Activated gamma-delta T cell treated with anti-CD3 and anti-CD28 coated beads, Interleukin-2, amount 50 U/mL, for 16 hours (primary cell): ENCODE measurements around the gene RFTN1.

Experiments
- DNase-seq: peaks from one replicate; pipeline ENCODE4 v3.0.0-alpha.2; 2020; ENCODE audit warnings: low read depth

The RFTN1 gene

DNA sequence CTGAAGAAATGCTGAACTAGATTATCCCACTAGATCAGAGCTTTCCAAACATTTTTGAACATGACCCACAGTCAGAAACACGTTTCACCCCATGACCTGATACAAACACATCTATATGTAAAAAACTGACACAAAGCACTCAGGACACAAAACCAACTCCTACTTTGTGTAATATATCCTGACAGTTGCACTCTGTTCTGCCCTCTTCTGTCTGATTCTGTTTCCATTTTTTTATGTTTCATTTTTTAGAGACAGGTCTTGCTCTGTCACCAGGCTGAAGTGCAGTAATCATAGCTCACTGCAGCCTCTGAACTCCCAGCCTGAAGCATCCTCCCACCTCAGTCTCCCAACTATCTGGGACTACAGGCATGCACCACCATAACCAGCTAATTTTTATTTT is 15.8 kb upstream of the RFTN1 start:
- no peak for DNase-seq

GRCh38 chr3:16528581-16528993 is 15.1 kb upstream of the RFTN1 start:
- DNase-seq: no peak

DNA sequence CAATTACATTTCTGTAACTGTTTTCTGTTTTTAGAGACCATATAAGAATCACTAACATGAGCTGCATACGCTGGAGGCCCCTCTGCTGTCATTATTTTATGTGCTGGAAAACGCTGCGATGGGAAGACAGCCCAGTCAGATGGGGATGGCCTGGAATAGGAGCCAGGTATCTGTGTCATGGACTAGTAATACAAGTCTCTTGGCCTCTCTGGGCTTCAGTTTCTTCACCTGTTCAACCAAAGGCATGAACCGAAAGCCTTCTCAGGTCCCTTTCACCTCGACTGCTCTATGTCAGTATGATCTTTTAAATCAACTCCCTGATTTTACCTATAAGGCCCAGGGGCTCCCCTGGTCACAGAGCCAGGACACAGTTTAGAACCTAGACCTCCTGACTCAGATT is 14.6 kb upstream of the RFTN1 start:
- no peak for DNase-seq

DNA sequence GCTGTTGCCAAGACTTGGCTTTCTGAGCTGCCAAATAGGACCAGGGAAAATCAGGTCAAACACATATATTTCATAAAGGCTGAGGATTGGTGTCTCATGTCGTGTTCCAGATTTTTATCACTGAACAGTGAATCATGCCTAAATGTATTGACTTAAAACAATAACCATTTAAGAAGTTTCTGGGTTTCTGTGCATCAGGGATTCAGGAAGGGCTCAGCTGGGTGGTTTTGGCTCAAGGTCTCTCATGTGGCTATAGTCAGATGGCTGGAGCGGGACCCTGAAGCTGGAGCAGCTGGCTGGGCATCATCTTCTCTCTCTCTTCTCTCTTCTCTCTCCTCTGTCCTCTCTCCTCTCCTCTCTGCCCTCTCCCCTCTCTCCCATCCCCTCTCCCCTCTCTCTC is 10.7 kb upstream of the RFTN1 start:
- DNase-seq: no peak

DNA sequence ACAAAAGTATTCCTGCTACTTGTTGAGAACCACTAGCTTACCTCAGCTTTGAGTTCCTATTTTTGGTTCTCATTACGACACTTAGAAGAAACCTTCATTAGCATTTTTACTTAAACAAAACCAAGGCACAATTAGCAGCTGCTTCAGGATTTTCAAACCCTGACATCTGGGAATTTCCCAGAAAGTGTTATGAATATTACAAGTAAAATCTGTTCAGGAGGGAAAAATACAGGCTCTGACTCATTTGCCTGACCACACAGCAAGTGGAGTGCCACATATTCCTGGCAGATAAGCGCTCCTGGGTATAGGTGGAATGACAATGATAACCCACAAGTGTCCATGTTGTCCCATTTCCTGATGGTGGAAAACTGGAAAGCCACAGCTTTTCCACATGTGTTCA is 10.3 kb upstream of the RFTN1 start:
- DNase-seq: no peak

DNA sequence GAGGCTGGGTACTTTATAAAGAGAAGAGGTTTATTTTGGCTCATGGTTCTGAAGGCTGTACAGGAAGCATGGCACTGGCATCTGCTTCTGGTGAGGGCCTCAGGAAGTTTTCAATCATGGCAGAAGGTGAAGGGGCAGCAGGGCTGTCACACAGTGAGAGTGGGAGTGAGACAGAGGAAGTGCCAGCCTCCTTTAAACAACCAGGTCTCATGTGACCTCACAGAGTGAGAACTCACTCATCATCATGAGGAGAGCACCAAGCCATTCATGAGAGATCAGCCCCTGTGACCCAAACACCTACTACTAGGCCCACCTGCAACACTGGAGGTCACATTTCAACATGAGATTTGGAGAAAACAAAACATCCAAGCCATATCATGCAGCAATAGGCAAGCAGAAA is 9.3 kb upstream of the RFTN1 start:
- no peak for DNase-seq

- no peak for DNase-seq
These were observed 7.7 kb upstream of the RFTN1 start for GRCh38 chr3:16520970-16521881.

DNA sequence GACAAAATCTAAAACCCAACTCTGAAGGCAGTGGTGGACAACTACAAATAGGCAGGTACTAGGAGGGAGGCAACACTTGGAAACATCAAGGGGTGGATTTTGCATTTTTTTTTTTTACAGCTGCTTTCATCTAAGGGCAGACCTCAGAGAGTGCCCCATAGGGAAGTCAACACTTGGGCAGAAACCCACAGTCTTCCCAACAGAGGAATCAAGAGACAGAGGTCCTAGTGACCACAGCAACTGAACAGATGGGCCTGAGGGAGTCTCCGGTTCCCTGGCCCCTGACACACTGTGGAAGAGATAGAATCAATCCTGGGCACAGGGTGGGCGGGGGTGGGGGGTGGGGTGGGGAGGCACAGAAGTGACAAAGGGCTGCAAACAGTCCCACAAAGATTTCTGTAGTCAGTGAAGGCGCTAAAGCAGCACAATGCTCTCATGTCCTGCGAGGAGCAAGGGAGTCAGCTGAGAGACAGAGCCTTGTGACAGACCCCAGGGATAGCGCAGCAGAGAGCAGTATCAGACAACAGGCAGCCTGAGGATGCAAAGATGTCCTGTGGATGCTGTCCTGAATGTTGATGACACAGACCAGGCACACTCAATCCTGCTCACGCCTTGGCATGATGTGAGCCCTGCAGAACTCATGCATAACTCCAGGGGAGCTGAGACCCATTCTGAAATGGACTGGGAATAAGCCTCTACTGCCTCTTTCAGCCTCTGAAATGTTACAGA is 6.9 kb upstream of the RFTN1 start:
- DNase-seq: no peak

- DNase-seq: no peak
These were observed 3.4 kb upstream of the RFTN1 start for GRCh38 chr3:16516695-16517481.

- no peak for DNase-seq
These were observed 2.5 kb upstream of the RFTN1 start for GRCh38 chr3:16515885-16516420.

GRCh38 chr3:16514755-16515353 is 1.4 kb upstream of the RFTN1 start:
- DNase-seq: no peak

- DNase-seq: no peak
These were observed 662 bp upstream of the RFTN1 start for GRCh38 chr3:16514021-16514700.

DNA sequence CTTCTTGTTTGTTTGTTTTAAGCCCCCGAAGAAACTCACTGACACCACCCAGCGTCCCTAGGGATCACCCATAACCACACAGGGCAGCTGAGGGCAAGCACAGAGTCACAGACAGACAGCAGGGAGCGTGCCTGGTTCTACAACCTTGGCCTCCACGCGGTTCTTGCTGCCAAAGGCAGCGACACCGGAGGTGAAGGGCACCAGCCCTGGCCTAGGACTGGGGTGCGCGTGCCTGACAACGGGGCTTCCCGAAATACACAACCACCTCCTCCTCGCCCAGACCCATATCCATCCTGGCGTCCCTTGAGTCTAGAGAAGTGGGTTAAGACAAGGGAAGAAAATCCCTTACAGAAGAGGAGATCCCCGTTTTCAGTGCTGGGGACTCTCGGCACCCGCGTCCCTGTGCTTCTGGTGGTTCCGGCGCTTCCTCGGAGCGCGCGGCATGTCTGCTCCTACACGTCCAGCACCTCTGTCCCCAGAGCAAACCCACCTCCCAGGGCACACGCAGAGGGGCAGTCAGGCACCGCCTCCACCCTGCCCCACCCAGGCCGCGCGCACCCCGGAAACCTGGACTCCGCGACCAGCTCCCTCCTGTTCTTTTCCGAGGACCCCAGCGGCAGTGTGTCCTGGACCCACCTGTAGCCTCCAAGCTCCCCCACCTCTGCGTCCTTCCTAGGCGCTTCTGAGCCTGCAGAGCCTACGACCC is 911 bp downstream of the RFTN1 start:
- DNase-seq: peak; percentile 12

GRCh38 chr3:16511681-16512434 is 1.6 kb downstream of the RFTN1 start:
- DNase-seq: peak; percentile 64

- DNase-seq: no peak
These were observed 2.7 kb downstream of the RFTN1 start for GRCh38 chr3:16510620-16511319.

GRCh38 chr3:16509721-16510619 is 3.5 kb downstream of the RFTN1 start:
- no peak for DNase-seq

GRCh38 chr3:16508591-16508995 is 4.9 kb downstream of the RFTN1 start:
- no peak for DNase-seq

DNA sequence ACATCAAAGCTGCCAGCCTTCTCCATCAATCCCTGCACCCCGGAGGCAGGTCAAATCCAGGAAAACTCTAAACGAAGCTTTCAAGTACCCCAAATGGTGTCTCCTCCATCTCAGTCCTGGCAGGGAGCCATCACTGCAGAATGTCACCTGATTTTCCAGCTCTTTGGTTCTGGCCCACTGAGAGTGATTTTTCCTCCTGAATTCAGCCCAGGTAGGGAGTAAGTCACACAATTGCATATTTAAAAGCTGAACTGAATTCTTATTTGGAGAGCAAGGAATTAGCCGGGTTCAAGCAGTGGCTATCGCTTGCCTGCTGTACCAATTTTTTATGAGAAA is 5.3 kb downstream of the RFTN1 start:
- DNase-seq: no peak
